ENCODE data around the gene LRP5.

LRP5 gene

GRCh38 chr11:68267881-68268240 is 44.5 kb upstream of the LRP5 start:
- TF ChIP-seq, protein P1, sequence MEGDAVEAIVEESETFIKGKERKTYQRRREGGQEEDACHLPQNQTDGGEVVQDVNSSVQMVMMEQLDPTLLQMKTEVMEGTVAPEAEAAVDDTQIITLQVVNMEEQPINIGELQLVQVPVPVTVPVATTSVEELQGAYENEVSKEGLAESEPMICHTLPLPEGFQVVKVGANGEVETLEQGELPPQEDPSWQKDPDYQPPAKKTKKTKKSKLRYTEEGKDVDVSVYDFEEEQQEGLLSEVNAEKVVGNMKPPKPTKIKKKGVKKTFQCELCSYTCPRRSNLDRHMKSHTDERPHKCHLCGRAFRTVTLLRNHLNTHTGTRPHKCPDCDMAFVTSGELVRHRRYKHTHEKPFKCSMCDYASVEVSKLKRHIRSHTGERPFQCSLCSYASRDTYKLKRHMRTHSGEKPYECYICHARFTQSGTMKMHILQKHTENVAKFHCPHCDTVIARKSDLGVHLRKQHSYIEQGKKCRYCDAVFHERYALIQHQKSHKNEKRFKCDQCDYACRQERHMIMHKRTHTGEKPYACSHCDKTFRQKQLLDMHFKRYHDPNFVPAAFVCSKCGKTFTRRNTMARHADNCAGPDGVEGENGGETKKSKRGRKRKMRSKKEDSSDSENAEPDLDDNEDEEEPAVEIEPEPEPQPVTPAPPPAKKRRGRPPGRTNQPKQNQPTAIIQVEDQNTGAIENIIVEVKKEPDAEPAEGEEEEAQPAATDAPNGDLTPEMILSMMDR (IDR thresholded peaks at IDR 0.05) = no peak

- TF ChIP-seq, protein P1 (IDR thresholded peaks at IDR 0.05) = no peak
Measured at GRCh38 chr11:68269414-68270081, 42.8 kb upstream of the LRP5 start.

DNA sequence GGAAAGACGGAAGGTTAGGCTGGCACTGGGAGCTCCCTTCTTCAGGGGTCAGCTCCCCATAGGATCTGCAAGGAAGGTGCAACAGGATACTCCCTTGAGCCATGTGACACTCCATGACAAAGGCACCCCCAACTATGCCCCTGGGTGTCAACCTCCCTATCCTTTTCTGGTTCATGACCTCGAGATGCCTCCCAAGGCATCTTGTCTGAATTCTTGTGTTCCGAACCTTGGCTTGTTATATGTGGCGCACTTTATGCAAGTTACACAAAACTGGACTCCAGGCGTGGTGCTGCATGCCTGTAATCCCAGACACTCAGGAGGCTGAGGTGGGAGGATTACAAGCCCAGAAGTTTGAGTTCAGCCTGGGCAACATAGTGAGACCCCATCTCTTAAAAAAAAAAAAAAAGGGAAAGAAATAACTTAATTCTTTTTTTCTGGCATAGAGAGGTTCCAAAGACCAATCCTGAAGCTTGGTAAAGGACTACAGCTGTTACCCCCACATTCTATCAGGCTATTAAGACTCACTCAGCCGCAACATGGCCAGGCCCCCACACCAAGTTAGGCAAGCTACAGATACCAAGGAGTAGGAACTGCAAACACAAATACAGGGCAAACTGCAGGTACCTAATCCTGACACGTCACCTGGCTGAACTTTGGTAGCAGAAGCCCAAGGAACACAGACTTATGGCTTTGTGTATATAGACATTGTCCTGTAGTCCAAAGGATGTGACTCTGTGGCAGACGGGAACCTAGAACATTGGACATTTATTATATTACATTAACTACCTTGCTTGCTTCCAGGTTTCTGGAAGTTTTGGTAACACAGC is 42.0 kb upstream of the LRP5 start:
- TF ChIP-seq, protein P1 (IDR thresholded peaks at IDR 0.05) = no peak

- TF ChIP-seq, protein P1 (IDR thresholded peaks at IDR 0.05) = peak; percentile 42; the same call in 1 of the 2 replicates
Measured at GRCh38 chr11:68271023-68271780, 41.2 kb upstream of the LRP5 start.

GRCh38 chr11:68271781-68272608 is 40.4 kb upstream of the LRP5 start, which contains the start of gene C11orf24:
C11orf24 (minus strand) TSS chr11:68271973; CDS start chr11:68263767, 8,206 bp downstream.
- TF ChIP-seq, protein P1 (IDR thresholded peaks at IDR 0.05) = no peak

GRCh38 chr11:68273026-68273738 is 39.2 kb upstream of the LRP5 start:
- TF ChIP-seq, protein P1 (IDR thresholded peaks at IDR 0.05) = no peak
